SU-DHL-6 (cell line): ENCODE measurements around the gene ZNF502.
A peak's percentile ranks its signal among the peaks of the same experiment; 100 is the strongest.

Experiments used
- H2AFZ ChIP-seq: fragments of 200-600 bp; sonication (generic); 2 replicates; pipeline ENCODE4 v1.6.1; 2014; ENCODE audit warnings: low read depth, mild to moderate bottlenecking, moderate library complexity, mixed read lengths, antibody characterized with exemption, low read length; ENCODE audit not compliant: severe bottlenecking
- H3F3A ChIP-seq: fragments of 200-600 bp; shearing (Covaris generic); 2 replicates; pipeline ENCODE4 v1.6.0; 2016; ENCODE audit warnings: antibody characterized with exemption, mild to moderate bottlenecking; ENCODE audit not compliant: insufficient read depth
- H3K27ac ChIP-seq: fragments of 200-600 bp; sonication (generic); 2 replicates; pipeline ENCODE4 v1.5.1; 2016; ENCODE audit warnings: low read depth, mild to moderate bottlenecking, low read length, moderate library complexity, mixed read lengths
- H3K27me3 ChIP-seq: fragments of 200-600 bp; sonication (generic), shearing (Covaris generic); 2 replicates; pipeline ENCODE4 v1.6.0; 2014; ENCODE audit warnings: mild to moderate bottlenecking, low read length
- H3K36me3 ChIP-seq: fragments of 200-600 bp; sonication (generic); 2 replicates; pipeline ENCODE4 v1.6.1; 2014; ENCODE audit warnings: mild to moderate bottlenecking, low read length, mixed read lengths
- H3K4me2 ChIP-seq: fragments of 300-600, 200-600 bp; shearing (Covaris generic), sonication (generic); 2 replicates; pipeline ENCODE4 v1.6.0; 2014; ENCODE audit warnings: low read length, low read depth, mild to moderate bottlenecking; ENCODE audit not compliant: poor library complexity, severe bottlenecking
- H3K4me3 ChIP-seq: fragments of 200-600 bp; sonication (generic); 2 replicates; pipeline ENCODE4 v1.5.1; 2014; ENCODE audit warnings: antibody characterized with exemption, low read length, mild to moderate bottlenecking, mixed read lengths; ENCODE audit not compliant: insufficient read depth, poor library complexity, severe bottlenecking
- H3K79me2 ChIP-seq: fragments of 200-600 bp; sonication (generic); 2 replicates; pipeline ENCODE4 v1.6.1; 2014; ENCODE audit warnings: mild to moderate bottlenecking, low read length, moderate library complexity; ENCODE audit not compliant: insufficient read depth
- H3K9ac ChIP-seq: fragments of 200-600 bp; sonication (generic); 2 replicates; pipeline ENCODE4 v1.7.0; 2014; ENCODE audit warnings: mild to moderate bottlenecking, low read length
- H3K9me2 ChIP-seq: fragments of 200-600 bp; sonication (generic); replicated peaks from 2 replicates; pipeline ENCODE4 v1.6.1; 2014; ENCODE audit warnings: low read length; ENCODE audit not compliant: insufficient read depth
- H3K9me3 ChIP-seq: fragments of 200-600 bp; sonication (generic); 2 replicates; pipeline ENCODE4 v1.6.1; 2014; ENCODE audit warnings: low read length, mixed read lengths; ENCODE audit not compliant: insufficient read depth
- H4K20me1 ChIP-seq: fragments of 200-600 bp; sonication (generic); 2 replicates; pipeline ENCODE4 v1.6.1; 2014; ENCODE audit warnings: low read depth, mild to moderate bottlenecking, antibody characterized with exemption, low read length, moderate library complexity, mixed read lengths
- EZH2phosphoT487 ChIP-seq: fragments of 200-600 bp; sonication (generic), shearing (Covaris generic); conservative IDR thresholded peaks from 2 replicates; pipeline ENCODE4 v1.6.1; 2018; ENCODE audit warnings: mild to moderate bottlenecking, antibody characterized with exemption, low read length, moderate library complexity, mixed read lengths
- TF ChIP-seq, protein P1 (sequence below): fragments of 200-600 bp; sonication (generic); IDR thresholded peaks from one replicate; pipeline ENCODE4 v1.5.1; 2017; ENCODE audit warnings: antibody characterized with exemption, mild to moderate bottlenecking, low read length, moderate library complexity; ENCODE audit not compliant: insufficient read depth, poor library complexity, severe bottlenecking

The ZNF502 gene

DNA sequence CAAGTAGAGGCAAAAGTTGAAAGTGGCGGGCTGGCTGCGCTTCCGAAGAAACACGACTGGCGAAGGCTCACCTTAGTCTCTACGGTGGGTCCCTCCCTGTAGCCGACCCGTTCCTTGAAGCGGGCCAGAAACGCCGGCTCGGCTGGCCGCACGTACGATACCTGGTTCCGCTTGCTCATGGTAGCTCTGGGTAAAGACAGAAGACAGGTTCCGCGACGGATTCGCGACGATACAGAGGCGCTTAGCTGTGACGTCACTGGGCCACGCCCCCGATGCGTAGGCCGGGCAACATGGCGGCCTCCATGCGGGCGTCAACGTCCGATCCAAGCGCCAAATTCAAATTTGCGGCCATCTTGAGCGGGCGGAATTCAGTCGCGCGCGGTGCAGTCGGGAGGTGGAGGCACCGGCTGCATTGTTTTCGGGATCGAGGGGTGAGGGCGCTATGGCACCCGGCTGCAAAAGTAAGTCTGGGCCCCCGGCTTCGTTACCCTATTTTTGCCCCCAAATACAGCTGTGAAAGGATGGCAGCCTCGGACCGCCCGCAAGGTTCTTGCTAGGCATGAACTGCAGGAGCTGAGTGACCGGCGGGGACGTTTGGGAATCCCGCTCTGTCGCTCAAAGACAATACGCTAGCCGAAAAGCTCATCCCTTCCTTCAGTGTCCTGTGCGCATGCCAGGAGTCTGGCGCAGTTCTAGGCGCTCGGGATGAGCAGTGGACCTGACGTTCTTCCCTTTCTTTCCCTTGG, 49.1 kb downstream of the ZNF502 start, which contains the start of the genes KIAA1143 and KIF15:
TSS of gene KIAA1143 (minus strand) at position 196 of the 746 bp plus-strand sequence. CDS start at position 179, 17 bp downstream.
TSS of gene KIF15 (plus strand) at position 371 of the 746 bp plus-strand sequence. CDS start at position 443, 72 bp downstream.
- H3K36me3 ChIP-seq: peaks cover 40% of the 10 kb centered on the region
- H3K27ac ChIP-seq: peak within 1 kb of the TSS; percentile 56
- H3K9me3 ChIP-seq: no peaks in the 10 kb centered on the region

GRCh38 chr3:44762170-44762677, 49.8 kb downstream of the ZNF502 start:
- peaks cover 43% of the 10 kb centered on the region for H3K36me3 ChIP-seq
- no peaks in the 10 kb centered on the region for H4K20me1 ChIP-seq
- H3K9ac ChIP-seq: peak overlapping the region; percentile 80
- H3K4me3 ChIP-seq: peak overlapping the region; percentile 86
- TF ChIP-seq EZH2phosphoT487: no peak
- TF ChIP-seq, protein P1, sequence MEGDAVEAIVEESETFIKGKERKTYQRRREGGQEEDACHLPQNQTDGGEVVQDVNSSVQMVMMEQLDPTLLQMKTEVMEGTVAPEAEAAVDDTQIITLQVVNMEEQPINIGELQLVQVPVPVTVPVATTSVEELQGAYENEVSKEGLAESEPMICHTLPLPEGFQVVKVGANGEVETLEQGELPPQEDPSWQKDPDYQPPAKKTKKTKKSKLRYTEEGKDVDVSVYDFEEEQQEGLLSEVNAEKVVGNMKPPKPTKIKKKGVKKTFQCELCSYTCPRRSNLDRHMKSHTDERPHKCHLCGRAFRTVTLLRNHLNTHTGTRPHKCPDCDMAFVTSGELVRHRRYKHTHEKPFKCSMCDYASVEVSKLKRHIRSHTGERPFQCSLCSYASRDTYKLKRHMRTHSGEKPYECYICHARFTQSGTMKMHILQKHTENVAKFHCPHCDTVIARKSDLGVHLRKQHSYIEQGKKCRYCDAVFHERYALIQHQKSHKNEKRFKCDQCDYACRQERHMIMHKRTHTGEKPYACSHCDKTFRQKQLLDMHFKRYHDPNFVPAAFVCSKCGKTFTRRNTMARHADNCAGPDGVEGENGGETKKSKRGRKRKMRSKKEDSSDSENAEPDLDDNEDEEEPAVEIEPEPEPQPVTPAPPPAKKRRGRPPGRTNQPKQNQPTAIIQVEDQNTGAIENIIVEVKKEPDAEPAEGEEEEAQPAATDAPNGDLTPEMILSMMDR: no peak
- H3K27ac ChIP-seq: peak overlapping the region; percentile 56
- peak overlapping the region; percentile 75 for H3K4me2 ChIP-seq
- no peaks in the 10 kb centered on the region for H3K9me3 ChIP-seq
- H2AFZ ChIP-seq: peak overlapping the region; percentile 23
- H3K9me2 ChIP-seq: no peaks in the 10 kb centered on the region
- H3K79me2 ChIP-seq: peaks cover 87% of the 10 kb centered on the region
- H3K27me3 ChIP-seq: no peaks in the 10 kb centered on the region
- no peaks in the 10 kb centered on the region for H3F3A ChIP-seq

More for the DNA sequence above, 49.1 kb downstream of the ZNF502 start, which contains the start of the genes KIAA1143 and KIF15:
- TF ChIP-seq EZH2phosphoT487: no peak
- TF ChIP-seq, protein P1: peak; percentile 22
- H4K20me1 ChIP-seq: no peaks in the 10 kb centered on the region
- H3K4me3 ChIP-seq: peak within 1 kb of the TSS; percentile 86
- H3K9ac ChIP-seq: peak within 1 kb of the TSS; percentile 80
- H3K9me2 ChIP-seq: no peaks in the 10 kb centered on the region
- H3K27me3 ChIP-seq: no peaks in the 10 kb centered on the region
- no peaks in the 10 kb centered on the region for H3F3A ChIP-seq
- H3K4me2 ChIP-seq: peak within 1 kb of the TSS; percentile 96
- H2AFZ ChIP-seq: peak within 1 kb of the TSS; percentile 32
- peaks cover 89% of the 10 kb centered on the region for H3K79me2 ChIP-seq

DNA sequence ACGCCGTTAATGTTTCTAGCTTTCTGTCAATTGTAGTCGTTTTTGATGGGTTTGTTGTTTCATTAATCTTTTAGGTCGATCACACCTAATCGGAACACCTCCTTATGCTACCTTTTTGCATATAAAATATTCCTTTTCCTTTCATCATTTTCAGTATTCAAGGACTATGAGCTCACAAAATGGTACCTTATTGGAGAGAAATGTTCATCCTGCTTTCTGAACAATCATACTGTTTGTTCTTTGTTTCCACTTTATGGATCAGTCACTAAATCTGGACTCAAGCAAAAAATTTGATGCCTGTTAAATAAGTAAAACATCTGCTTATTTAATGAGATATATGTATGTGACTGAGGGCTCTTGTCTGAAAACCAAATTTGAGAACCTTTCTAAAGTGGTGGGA, 50.2 kb downstream of the ZNF502 start:
- Histone ChIP-seq H2AFZ (peak overlapping the region; percentile 23), H3F3A (no peaks in the 10 kb centered on the region), H3K36me3 (peaks cover 43% of the 10 kb centered on the region)

More for the DNA sequence above, 50.2 kb downstream of the ZNF502 start:
- H3K4me3 ChIP-seq: peak overlapping the region; percentile 86
- H3K9me2 ChIP-seq: no peaks in the 10 kb centered on the region
- H3K9ac ChIP-seq: peak overlapping the region; percentile 80
- peak overlapping the region; percentile 56; the same call in 1 of the 2 replicates for H3K27ac ChIP-seq
- H4K20me1 ChIP-seq: no peaks in the 10 kb centered on the region
- TF ChIP-seq EZH2phosphoT487: no peak
- TF ChIP-seq, protein P1: no peak
- H3K9me3 ChIP-seq: no peaks in the 10 kb centered on the region
- H3K4me2 ChIP-seq: peak overlapping the region; percentile 75
- peaks cover 87% of the 10 kb centered on the region for H3K79me2 ChIP-seq
- no peaks in the 10 kb centered on the region for H3K27me3 ChIP-seq
